ENCODE data around the gene BABAM1.
A peak's percentile ranks its signal among the peaks of the same experiment; 100 is the strongest.

BABAM1 gene

GRCh38 chr19:17324357-17325114 is 57.3 kb downstream of the BABAM1 start:
- DNase-seq, result no peak

- no peak for DNase-seq
Measured at GRCh38 chr19:17325133-17325532, 57.9 kb downstream of the BABAM1 start.

- DNase-seq, result no peak
Measured at GRCh38 chr19:17325881-17326594, 58.8 kb downstream of the BABAM1 start.

GRCh38 chr19:17326595-17326966 is 59.3 kb downstream of the BABAM1 start:
- no peak for DNase-seq

- no peak for DNase-seq
Measured at GRCh38 chr19:17327068-17327653, 59.9 kb downstream of the BABAM1 start.

GRCh38 chr19:17327654-17328516 is 60.6 kb downstream of the BABAM1 start:
- peak; percentile 67 for DNase-seq
